Dermis microvascular lymphatic vessel endothelial cell (primary cell): ENCODE data around the gene RNF2. TPM values are rescaled to one million over a fixed set of nuclear protein-coding genes. Genes with fewer than 3 reads are reported as not detected.
"Not testable (repeated sequence)": the region's sequence is repeated elsewhere in the genome, so short reads cannot be mapped to it uniquely, and the experiment has no call there.

Experiments
- DNase-seq, 2 donors: peaks; one replicate each; pipeline versions ENCODE4 v3.0.0 to v3.0.0-alpha.2; 2010; ENCODE audit warnings: low read depth in 2 of 2
- total RNA-seq: library from RNA; depleted of rRNA; stranded (reverse); fragments of >200 nt; gene quantifications from 2 replicates; pipeline ENCODE4 v1.2.1, GENCODE V29; 2014

RNF2 gene
- 19.5 and 30.6 TPM in 2 replicates for total RNA-seq

DNA sequence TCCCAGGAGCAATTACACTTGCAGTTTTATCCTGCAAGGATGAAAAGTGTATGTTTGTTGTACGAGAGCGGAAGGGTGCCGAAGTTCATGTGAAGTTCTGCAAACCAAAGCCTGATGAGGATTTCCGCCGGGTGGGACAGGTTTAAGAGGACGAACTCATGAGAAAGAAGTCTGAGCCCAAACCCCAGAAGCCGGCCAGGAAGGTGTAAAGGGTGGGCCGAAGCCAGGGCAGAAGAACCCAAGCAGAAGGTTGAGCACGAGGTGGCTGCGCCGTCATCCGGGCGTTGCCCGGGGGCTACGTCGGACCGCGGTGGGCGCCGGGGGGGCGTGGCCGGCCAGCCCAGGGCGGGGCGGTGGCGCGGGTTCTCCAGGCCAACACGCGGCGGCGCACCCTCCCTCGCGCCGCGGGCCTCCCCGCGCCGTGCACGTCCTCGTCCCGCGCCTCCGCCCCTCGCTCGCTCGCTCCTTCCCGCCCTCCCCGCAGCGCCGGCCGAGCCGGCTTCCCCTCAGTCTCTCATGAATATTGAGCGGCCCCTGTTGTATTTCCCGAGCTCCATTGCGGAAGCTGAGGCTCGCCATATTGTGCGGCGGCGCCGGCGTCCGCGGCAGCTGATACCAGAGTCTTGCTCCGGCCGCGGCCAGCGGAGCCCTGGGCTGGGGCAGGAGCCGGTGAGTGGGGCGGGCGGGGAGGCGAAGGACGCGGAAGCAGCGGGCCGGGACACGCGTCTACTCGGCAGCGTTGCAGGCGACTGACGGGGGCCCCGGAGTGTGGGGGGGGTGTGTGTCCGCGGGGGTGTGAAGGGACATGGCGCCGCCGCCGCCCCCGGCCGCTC lies at the start of gene RNF2:
Gene RNF2 (plus strand): TSS at position 578 of the 833 bp plus-strand sequence. CDS start 41,996 bp downstream, outside the sequence.
- peak; percentile 54 to 87 for DNase-seq

DNA sequence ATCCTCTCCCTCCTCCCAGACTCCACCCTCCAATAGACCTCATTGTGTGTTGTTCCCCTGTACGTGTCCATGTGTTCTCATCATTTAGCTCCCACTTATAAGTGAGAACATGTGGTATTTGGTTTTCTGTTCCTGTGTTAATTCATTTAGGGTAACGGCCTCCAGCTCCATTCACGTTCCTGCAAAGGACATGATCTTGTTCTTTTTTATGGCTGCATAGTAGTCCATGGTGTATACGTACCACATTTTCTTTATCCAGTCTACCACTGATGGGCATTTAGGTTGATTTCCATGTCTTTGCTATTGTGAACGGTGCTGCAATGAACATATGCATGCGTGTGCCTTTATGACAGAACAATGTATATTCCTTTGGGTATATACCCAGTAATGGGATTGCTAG lies 45.4 kb upstream of the RNF2 start:
- DNase-seq = not testable (repeated sequence)

DNA sequence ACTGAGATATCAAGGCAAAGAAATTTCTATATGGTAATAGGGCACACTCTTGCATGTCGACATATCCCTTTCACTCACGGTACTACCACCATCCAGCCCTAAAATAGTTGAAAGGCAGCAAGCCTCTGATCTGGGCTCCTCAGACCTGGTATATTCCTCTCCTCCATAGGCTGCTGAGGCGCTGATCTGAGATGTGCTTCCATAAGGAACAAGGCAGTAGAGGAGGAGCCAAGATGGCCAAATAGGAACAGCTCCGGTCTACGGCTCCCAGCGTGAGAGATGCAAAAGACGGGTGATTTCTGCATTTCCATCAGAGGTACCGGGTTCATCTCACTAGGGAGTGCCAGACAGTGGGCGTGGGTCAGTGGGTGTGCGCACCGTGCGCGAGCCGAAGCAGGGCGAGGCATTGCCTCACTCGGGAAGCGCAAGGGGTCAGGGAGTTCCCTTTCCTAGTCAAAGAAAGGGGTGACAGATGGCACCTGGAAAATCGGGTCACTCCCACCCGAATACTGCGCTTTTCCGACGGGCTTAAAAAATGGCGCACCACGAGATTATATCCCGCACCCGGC lies 44.0 kb upstream of the RNF2 start:
- not testable (repeated sequence) for DNase-seq

DNA sequence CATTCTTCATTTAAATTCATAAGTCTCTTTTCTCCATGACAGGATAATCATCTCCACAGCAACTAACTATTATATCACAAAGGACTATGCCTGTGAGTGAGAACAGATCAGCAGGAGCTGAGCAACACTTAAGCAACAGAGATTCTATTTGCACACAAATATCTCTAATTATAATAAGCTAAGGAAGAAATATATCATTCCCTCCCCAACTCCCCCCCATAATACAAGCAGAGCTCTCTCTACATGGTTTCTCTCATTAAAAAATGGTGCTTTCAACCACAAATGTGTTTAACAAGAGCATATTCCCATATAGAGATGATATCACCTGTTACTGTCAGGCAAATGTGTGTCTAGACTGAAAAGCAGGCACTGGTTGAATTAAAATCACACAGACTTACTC lies 36.5 kb upstream of the RNF2 start:
- no peak for DNase-seq

DNA sequence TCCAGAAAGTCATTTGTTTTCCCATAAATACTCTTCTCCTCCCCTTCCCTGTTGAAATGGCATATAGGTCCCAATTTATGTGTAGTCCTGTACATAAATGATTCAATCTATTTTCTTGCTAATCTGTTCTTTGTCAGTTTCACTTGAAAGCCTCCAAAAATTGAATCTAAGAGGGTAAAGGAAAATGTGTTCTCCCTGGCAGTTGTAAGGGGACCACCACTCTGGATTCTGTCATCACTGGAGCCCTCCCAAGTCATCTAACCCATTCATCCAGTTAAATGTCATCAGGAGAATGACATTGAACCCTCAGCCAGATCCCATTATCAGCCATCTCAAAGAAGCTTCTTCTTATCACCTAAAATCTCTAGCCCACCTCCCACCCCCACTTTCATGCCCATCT lies 35.0 kb upstream of the RNF2 start:
- no peak for DNase-seq

DNA sequence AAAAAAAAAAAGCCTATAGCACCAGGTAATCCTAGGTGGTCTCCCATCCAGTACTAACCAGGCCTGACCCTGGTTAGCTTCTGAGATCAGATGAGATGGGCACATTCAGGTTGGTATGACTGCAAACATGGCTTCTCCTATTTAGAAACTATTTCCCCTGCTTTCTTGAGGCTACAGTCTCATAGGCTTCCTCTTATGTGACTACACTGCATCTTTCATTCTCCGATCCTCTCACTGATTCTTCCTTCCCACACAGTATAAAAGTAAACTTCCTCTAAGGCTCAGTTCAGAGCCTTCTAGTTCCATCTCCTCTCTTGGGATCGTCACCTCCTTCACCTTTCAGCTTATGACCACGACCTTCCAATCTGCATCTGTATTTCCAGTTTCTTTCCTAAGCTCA lies 30.4 kb upstream of the RNF2 start:
- no peak for DNase-seq

DNA sequence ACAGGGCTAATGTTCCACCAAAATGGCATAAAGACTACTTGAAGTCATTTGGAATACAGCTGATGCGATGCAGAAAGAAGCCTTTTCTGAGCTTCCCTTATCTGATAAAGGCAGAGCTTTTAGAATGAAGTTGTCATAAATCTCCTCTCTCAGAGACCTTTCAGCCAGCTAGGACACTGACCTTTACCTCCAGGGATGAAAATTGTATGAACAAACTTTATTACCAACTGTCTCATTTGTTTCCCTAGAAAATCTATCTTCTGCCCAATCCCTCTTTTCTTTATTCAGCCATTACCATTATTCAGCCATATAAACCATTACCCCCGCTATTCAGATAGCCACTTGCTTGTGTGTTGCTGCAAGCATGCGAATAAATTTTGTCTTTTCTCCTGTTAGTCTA lies 29.7 kb upstream of the RNF2 start:
- no peak for DNase-seq

DNA sequence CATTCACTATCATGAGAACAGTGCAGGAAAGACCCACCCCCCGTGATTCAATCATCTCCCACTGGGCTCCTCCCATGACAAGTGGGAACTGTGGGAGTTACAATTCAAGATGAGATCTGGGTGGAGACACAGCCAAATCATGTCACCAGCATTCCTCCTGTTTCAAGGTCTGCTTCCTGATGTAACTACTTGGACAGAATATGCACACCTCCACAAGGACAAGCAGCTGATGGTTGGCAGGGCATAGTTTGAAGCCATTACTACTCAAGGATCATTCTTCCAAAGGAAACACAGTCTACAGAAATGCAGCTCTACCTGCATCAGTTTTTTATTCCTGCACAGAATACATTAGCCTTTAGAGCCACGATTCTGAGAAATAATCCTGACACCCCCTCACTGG lies 28.5 kb upstream of the RNF2 start:
- no peak for DNase-seq

DNA sequence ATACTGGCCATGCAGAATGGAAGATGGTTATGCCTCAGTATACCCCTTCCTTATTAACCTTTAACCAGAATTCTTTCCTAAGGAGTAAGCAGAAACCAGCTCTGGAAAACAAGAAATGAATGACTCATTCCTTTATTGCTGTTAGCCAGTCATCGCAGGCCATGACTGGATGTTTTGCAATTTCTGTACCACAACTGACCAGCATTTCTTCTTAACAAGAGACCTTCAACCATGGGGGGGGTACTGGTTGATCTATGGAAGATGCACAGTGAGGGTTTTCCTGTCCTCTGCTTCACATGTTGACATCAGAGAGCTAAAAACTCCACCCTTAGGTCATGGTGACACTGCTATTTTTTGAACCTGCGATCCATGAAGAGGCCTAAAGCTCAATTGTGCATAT lies 28.0 kb upstream of the RNF2 start:
- DNase-seq = peak in 1 of 2 donors; percentile 54

DNA sequence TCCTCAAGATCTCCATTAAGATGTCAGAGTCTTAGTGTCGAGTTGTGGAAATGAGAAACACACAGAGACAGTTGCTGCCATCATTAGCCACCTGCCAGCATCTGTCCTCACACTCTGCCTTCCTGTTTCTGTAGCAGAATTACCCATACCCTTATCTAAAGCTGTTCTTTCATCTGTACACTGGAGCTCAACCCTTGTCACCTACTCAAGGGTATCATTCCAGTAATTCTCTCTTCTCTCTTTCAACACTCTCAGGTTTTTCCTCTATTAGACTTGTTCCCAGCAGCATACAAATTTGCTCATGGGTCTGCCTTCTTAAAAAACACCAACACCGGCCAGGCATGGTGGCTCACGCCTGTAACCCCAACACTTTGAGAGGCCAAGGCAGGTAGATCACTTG lies 27.4 kb upstream of the RNF2 start:
- no peak for DNase-seq

DNA sequence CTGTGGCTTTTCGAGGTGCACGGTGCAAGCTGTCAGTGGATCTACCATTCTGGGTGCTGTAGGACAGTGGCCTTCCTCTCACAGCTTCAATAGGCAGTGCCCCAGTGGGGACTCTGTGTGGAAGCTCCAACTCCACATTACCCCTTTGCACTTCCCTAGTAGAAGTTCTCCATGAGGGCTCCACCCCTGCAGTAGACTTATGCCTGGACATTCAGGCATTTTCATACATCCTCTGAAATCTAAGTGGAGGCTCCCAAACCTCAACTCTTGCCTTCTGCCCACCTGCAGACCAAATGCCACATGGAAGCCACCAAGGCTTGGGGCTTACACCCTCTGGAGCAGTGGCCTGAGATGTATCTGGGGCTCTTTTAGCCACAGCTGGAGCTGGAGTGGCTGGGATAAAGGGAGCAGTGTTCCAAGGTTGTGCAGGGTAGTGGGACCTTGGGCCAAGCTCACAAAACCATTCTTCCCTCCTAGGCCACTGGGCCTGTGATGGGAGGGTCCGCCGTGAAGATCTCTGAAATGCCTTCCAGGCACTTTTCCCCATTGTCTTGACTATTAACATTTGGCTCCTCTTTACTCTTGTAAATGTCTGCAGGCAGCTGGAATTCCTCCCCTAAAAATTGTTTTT lies 18.0 kb upstream of the RNF2 start:
- DNase-seq = no peak

DNA sequence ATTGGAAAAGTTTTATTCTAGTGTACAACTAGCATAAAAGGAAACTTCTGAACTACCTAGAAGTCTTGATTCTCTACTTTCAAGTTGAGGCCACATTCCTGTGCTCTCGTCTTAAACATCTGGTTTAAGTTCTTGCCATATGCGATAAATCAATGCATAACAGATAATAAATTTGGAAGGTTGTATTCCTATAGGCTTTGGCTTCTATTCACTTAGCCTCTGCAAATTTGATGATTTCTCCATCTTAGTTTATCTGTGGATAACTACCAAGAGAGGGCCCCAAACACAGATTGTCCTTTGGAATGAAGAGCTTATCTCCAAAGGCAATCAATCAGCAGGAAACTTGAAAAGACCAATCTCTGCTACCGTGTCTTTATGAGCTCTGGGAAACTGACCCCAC lies 11.7 kb upstream of the RNF2 start:
- DNase-seq = no peak

DNA sequence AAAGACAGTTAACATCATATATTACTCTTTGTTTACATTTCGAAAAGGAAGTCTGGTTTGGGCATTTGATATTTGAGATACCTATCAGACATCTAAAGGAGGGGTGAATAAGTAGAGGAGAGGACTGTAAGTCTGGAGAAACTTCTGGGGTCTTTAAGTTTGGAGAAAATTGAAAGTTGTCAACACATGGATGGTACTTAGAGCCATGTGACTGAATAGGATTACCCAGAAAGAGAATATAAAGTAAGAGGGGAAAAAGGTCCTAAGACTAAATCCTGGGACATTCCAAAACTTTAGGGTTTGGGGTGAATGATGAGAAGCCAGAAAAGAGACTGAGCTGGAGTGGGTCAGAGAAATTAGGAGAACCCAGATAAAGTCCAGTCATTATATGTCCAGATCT lies 10.1 kb upstream of the RNF2 start:
- no peak for DNase-seq

DNA sequence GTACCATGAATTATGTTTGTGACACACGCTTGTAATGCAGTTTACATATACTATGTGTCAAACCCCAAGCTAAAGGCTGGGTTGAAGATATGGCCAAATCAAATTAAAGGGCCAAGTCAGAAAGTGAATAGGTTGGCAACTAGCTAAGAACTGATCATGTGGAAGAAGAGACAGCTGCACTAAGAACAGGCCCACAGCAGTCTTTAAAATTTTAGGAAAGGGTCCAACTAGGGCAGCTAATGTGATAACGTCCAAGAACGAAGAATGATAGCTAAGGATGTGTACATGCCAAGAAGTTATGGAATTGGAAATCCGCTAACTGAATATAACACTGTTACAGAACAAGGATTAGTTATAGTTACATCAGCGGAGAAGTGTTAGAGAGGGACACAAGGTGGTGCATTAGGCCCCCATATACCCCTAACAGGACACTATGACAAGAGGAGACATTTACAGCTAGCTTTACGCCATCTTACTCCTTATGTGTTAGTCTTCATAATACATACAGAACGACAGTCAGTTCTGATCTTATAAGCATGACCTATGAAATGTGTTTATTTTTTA lies 6.5 kb upstream of the RNF2 start:
- no peak for DNase-seq

DNA sequence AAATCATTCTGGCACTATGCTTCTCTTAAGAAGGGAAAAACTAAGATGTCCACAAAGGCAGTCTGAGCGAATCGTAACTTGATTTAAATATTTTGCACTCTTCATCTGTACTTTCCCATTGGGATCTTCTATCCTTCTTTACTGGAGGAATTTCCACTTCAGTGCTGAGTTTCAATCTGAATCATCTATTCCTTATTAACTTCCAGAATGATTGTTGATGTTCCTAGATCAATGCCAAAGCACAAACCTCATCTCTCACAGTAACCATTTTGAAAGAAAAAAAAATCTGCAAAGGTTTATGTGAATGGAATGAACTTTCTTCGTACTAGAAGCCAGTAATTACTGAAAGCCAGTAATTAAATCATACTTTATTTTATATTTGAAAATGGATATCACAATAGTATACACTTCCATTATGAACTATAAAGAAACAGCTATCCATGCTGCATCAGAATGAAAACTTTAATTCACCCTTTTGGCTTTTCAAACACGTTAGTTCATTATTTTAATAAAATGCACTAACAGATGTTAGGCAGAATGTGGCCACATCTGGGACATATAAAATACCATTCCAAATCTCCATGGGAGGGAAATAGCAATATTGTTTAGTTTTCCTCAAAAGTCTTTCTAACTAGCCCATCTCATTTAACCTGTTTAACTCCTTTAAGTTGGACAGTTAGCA lies 5.5 kb upstream of the RNF2 start:
- no peak for DNase-seq

DNA sequence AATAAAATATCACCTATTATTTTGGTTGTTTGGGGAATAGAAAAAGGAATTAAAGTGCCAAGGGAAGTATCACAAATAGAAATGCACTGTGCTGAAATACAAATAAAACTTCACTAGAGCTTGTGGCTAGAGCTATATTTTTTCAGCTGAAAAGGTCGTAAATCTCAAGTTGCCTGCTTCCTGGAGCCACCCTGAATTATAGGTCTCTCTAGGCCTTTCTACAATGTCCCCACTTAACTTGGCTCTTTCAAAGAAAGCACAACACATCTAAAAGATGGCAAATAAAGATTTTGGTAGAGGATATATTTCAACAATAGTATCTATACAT lies 5.0 kb upstream of the RNF2 start:
- no peak for DNase-seq

DNA sequence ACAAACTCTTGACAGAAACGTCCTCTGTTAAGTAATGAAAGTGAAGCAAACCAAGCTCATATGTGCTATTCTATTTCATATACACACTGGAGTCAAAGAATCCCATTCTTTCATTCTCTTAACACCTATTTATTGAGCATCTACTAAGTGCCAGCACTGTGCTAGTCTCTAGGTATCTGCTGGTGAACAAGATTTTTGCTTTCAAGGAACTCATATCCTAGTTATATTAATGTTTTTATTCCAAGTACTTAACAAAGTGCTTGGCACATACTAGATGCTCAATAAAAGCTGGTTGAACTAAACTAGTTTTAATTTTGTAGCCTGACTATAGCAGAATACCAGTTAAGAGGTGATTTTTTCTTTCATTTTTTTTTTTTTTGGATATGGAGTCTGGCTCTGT lies 3.6 kb upstream of the RNF2 start:
- no peak for DNase-seq

DNA sequence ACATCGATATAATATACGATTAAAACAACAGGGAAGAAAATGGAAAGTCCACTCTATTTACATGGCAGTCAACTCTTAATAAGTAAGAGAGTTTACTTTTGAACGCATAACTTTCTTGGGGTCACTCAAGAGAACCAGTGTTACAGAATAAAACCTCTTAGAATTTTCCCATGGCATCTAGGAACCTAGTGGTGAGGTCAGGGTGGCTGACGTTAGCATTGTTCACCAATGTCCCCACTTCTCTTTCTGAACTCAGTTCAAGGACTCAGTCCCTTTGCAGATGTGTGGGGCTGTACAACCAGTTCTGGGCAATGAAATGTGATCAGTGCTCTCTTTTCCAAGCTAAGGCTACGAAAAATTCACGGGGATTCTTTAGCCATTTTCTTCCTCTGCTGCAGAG lies 2.6 kb upstream of the RNF2 start:
- no peak for DNase-seq

DNA sequence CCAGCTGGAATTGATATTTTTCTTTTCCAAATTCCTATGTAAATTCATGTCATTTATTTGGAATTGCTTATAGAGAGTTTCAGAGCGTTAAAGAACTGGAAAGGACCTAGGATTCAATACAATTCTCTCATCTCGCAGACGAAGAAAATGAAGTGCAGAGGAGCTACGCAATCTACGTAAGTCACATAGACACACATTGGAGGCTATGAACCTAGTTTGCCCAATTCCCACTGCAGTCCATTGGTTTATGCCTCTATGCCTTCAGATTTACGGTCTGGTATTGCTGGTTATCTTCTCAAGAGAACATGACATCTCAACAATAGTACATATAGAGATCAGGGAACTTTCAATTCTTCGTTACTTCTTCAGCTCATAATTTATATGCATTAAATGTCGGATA lies 971 bp upstream of the RNF2 start:
- no peak for DNase-seq

DNA sequence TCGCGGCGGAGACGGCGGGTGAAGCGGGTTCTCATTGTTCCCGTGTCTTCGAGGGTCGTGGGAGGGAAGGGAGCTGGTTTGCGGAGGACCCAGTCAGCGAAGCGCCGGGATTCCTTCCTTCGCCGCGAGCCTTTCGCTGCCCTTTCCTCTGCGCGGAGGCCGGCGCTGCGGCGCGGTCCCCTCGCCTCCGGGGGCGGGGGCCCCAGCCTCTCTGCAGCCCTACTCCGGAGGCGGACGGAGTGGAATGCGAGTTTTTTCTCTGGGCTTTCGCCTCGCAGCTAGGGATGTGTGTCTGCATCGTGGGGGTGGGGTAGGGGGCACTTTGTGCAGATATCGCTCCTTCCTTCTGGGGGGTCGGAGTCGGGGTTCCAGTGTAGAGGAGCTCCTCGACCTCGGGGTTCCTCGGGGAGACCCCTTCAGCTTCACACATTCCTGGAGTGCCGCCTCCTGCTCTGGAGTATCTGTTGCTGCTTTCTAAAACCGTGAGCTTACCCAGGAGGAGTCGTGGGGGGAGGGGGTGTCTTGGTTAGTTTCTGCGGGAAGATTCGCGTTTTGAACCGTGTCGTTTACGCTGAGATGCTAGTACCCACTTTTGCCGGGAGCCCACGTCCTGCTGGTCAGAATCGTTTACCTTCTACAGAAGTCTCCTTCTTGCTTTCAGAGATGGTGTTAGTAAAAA lies 595 bp downstream of the RNF2 start:
- DNase-seq = peak in 1 of 2 donors; percentile 35

DNA sequence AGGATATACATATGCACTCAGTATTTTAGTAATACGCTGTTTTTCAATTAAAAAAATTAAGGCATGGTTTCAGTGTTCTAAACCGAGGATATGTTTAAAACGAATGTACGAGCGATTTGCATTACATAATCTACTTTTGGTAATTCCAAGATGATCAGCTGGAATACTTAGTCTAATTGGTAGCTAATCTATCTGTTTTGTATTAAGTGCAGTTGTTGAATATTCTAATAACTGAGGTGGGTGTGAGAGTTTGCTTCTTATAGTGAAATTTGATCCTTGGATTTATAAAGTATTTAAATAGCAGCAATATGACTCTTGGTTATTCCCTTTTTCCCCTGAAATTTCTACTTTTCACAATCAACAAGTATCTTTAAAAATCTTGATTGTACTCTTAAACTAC lies 1.3 kb downstream of the RNF2 start:
- DNase-seq = no peak

DNA sequence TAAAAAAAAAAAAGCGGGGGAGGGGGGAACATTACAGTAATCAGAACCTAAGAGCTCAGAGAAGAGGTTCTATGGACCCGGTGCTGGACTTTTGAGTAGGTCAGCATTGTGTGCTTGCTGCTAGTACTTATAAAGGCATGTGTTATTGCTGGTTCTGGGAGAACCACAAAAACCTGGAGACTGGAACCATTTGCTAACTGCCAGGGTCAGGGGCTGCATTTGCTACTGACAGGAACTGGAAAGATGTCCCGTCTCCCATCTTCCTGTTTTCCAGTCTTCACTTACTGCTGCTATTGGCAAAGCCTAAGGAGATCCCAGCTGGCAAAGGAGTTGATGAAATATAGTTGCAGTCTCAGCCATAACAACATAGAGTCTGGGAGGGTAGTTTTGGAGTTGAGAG lies 4.3 kb downstream of the RNF2 start:
- no peak for DNase-seq
